Activated T-helper 9 cell treated with anti-CD3 and anti-CD28 coated beads, Interleukin-2, amount 50 U/mL, for 16 hours (primary cell): ENCODE results near the gene TOM1L2.
"Not testable (repeated sequence)": the region's sequence is repeated elsewhere in the genome, so short reads cannot be mapped to it uniquely, and the experiment has no call there.

ENCODE experiments used
- DNase-seq: peaks from one replicate; pipeline ENCODE4 v3.0.0-alpha.2; 2020; ENCODE audit warnings: low read depth

TOM1L2 gene

GRCh38 chr17:17924131-17924856, 47.9 kb downstream of the TOM1L2 start:
- no peak for DNase-seq

- DNase-seq = no peak
These were observed 50.1 kb downstream of the TOM1L2 start for GRCh38 chr17:17922070-17922614.

GRCh38 chr17:17921192-17922069, 50.8 kb downstream of the TOM1L2 start:
- DNase-seq = no peak

GRCh38 chr17:17919169-17920107, 52.8 kb downstream of the TOM1L2 start:
- peak; percentile 41 for DNase-seq

- no peak for DNase-seq
These were observed 54.8 kb downstream of the TOM1L2 start for GRCh38 chr17:17917394-17917793.

GRCh38 chr17:17915183-17915582, 57.0 kb downstream of the TOM1L2 start:
- DNase-seq = no peak

GRCh38 chr17:17913695-17914332, 58.4 kb downstream of the TOM1L2 start:
- no peak for DNase-seq

- DNase-seq = not testable (repeated sequence)
These were observed 59.9 kb downstream of the TOM1L2 start for GRCh38 chr17:17912336-17912735.

- no peak for DNase-seq
These were observed 61.1 kb downstream of the TOM1L2 start for GRCh38 chr17:17911001-17911613.

GRCh38 chr17:17910060-17910459, 62.1 kb downstream of the TOM1L2 start:
- no peak for DNase-seq

GRCh38 chr17:17909078-17909477, 63.1 kb downstream of the TOM1L2 start:
- no peak for DNase-seq

- no peak for DNase-seq
These were observed 64.7 kb downstream of the TOM1L2 start for GRCh38 chr17:17907469-17907868.

- DNase-seq = no peak
These were observed 65.6 kb downstream of the TOM1L2 start for GRCh38 chr17:17906418-17907215.

GRCh38 chr17:17905036-17905320, 67.2 kb downstream of the TOM1L2 start:
- no peak for DNase-seq

GRCh38 chr17:17904166-17905035, 67.8 kb downstream of the TOM1L2 start:
- DNase-seq = no peak

- no peak for DNase-seq
These were observed 69.3 kb downstream of the TOM1L2 start for GRCh38 chr17:17902877-17903276.

GRCh38 chr17:17902376-17902775, 69.8 kb downstream of the TOM1L2 start:
- no peak for DNase-seq

GRCh38 chr17:17900615-17901520, 71.3 kb downstream of the TOM1L2 start:
- DNase-seq = no peak
